WTC11 (cell line): ENCODE results near the gene DACT1. TPM values are rescaled to one million over a fixed set of nuclear protein-coding genes. Genes with fewer than 3 reads are reported as not detected.
"Not testable (repeated sequence)": the region's sequence is repeated elsewhere in the genome, so short reads cannot be mapped to it uniquely, and the experiment has no call there.

Experiments used
- ATAC-seq: fragments of 200-7000 bp; cut with Tn5 transposase; 2 replicates; pipeline ENCODE4 v1.10.0; 2021; ENCODE audit warnings: mild to moderate bottlenecking, moderate library complexity
- Bru-seq: library from RNA; stranded (reverse); fragments of 400-500 nt; gene quantifications from one replicate; lab custom pipeline; 2021; lab: Mats Ljungman, UMichigan
- CTCF ChIA-PET: fragments of 300-600 bp; sonication (Branson Sonifier 250); formaldehyde crosslinking; loops from one replicate; lab custom pipeline; 2021; ENCODE audit warnings: antibody characterized with exemption; lab: Charles Lee
- POLR2A ChIA-PET: fragments of 350-600 bp; sonication (Branson Sonifier 250); formaldehyde crosslinking; loops from one replicate; lab custom pipeline; 2021; ENCODE audit warnings: antibody characterized with exemption; lab: Charles Lee
- DNase-seq: peaks from one replicate; pipeline ENCODE4 v3.0.0; 2021; ENCODE audit warnings: low spot score
- H3K27ac Mint-ChIP-seq: 2 replicates; pipeline ENCODE4 v1.8.0; 2021; ENCODE audit warnings: mixed read lengths
- H3K27me3 Mint-ChIP-seq: 2 replicates; pipeline ENCODE4 v1.8.0; 2021; ENCODE audit warnings: low read depth, mild to moderate bottlenecking, moderate library complexity, mixed read lengths
- H3K36me3 Mint-ChIP-seq: 2 replicates; pipeline ENCODE4 v1.8.0; 2021; ENCODE audit warnings: mixed read lengths
- H3K4me1 Mint-ChIP-seq: 2 replicates; pipeline ENCODE4 v1.8.0; 2022; ENCODE audit warnings: mixed read lengths
- H3K4me3 Mint-ChIP-seq: 2 replicates; pipeline ENCODE4 v1.8.0; 2021; ENCODE audit warnings: mild to moderate bottlenecking, moderate library complexity, mixed read lengths
- H3K9me3 Mint-ChIP-seq: 2 replicates; pipeline ENCODE4 v1.8.0; 2021; ENCODE audit warnings: mixed read lengths
- ETV6 ChIP-seq: sonication (generic); formaldehyde crosslinking; IDR thresholded peaks from 2 replicates; pipeline ENCODE4 v1.8.1; 2022; ENCODE audit warnings: mild to moderate bottlenecking, missing genetic modification reagents
- FOXP1 ChIP-seq: sonication (generic); formaldehyde crosslinking; IDR thresholded peaks from 2 replicates; pipeline ENCODE4 v1.8.0; 2022; ENCODE audit warnings: missing genetic modification reagents, mild to moderate bottlenecking, moderate library complexity, borderline replicate concordance
- GRHL2 ChIP-seq: fragments of 250-450 bp; sonication (Bioruptor Pico); IDR thresholded peaks from 2 replicates; pipeline ENCODE4 v1.8.0; 2022; ENCODE audit warnings: mild to moderate bottlenecking, moderate library complexity; ENCODE audit not compliant: insufficient replicate concordance, severe bottlenecking
- JUN ChIP-seq: sonication (generic); formaldehyde crosslinking; IDR thresholded peaks from 2 replicates; pipeline ENCODE4 v1.8.0; 2023; ENCODE audit warnings: mild to moderate bottlenecking, missing genetic modification reagents
- NFYB ChIP-seq: sonication (generic); formaldehyde crosslinking; conservative IDR thresholded peaks from 2 replicates; pipeline ENCODE4 v1.8.0; 2022; ENCODE audit warnings: low read depth, missing genetic modification reagents
- SOX15 ChIP-seq: fragments of 250-450 bp; sonication (Bioruptor Pico); IDR thresholded peaks from 2 replicates; pipeline ENCODE4 v1.9.0; 2021; ENCODE audit warnings: mild to moderate bottlenecking
- SP1 ChIP-seq: sonication (generic); formaldehyde crosslinking; conservative IDR thresholded peaks from 2 replicates; pipeline ENCODE4 v1.8.1; 2022; ENCODE audit warnings: missing genetic modification reagents
- ZNF121 ChIP-seq: sonication (generic); formaldehyde crosslinking; IDR thresholded peaks from 2 replicates; pipeline ENCODE4 v1.8.0; 2023; ENCODE audit warnings: missing genetic modification reagents
- ZNF219 ChIP-seq: sonication (generic); formaldehyde crosslinking; IDR thresholded peaks from 2 replicates; pipeline ENCODE4 v1.8.0; 2023; ENCODE audit warnings: missing genetic modification reagents, mild to moderate bottlenecking, borderline replicate concordance
- long read RNA-seq, 3 experiments: library from RNA in 1 of 3; library from capped mRNA in 1 of 3; library from polyadenylated mRNA in 1 of 3; unstranded in 2 of 3; stranded (forward) in 1 of 3; transcript quantifications; one replicate each; pipeline ENCODE4 v2.0.0, GENCODE V29; 2021
- total RNA-seq: library from RNA; stranded (reverse); gene quantifications from 3 replicates; pipeline ENCODE4 v1.2.3, GENCODE V29; 2021
- TF ChIP-seq, protein P1 (sequence below): sonication (generic); formaldehyde crosslinking; IDR thresholded peaks from 2 replicates; pipeline ENCODE4 v1.8.1; 2022; ENCODE audit warnings: mild to moderate bottlenecking, moderate library complexity, missing genetic modification reagents
- TF ChIP-seq, protein P2 (sequence below): sonication (generic); formaldehyde crosslinking; IDR thresholded peaks from 2 replicates; pipeline ENCODE4 v1.8.0; 2022; ENCODE audit warnings: mild to moderate bottlenecking, missing genetic modification reagents
- TF ChIP-seq, protein P3 (sequence below): fragments of 250-450 bp; sonication (Bioruptor Pico); IDR thresholded peaks from 2 replicates; pipeline ENCODE4 v1.9.0; 2021; ENCODE audit warnings: moderate library complexity, mild to moderate bottlenecking, inconsistent platforms, borderline replicate concordance

DACT1 gene, protein sequence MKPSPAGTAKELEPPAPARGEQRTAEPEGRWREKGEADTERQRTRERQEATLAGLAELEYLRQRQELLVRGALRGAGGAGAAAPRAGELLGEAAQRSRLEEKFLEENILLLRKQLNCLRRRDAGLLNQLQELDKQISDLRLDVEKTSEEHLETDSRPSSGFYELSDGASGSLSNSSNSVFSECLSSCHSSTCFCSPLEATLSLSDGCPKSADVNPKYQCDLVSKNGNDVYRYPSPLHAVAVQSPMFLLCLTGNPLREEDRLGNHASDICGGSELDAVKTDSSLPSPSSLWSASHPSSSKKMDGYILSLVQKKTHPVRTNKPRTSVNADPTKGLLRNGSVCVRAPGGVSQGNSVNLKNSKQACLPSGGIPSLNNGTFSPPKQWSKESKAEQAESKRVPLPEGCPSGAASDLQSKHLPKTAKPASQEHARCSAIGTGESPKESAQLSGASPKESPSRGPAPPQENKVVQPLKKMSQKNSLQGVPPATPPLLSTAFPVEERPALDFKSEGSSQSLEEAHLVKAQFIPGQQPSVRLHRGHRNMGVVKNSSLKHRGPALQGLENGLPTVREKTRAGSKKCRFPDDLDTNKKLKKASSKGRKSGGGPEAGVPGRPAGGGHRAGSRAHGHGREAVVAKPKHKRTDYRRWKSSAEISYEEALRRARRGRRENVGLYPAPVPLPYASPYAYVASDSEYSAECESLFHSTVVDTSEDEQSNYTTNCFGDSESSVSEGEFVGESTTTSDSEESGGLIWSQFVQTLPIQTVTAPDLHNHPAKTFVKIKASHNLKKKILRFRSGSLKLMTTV
- total RNA-seq = 19.8 to 21.2 TPM (median 20.2 TPM) in 3 replicates
- percentile 71 among the genes with signal in this experiment for Bru-seq, nascent RNA
- long read RNA-seq, experiment 1, transcript DACT1-202 (4 exons, 3,734 nt) = major isoform, 64 of 128 reads
- long read RNA-seq, experiment 1, transcript DACT1-201 (4 exons, 2,571 nt) = minor isoform, 41 of 128 reads
- long read RNA-seq, experiment 1, partial matches to known transcripts = 15 of 128 reads
- long read RNA-seq, experiment 1, other reads (novel, unspliced or antisense) = 6 of 128 reads
- long read RNA-seq, experiment 2, transcript DACT1-202 (4 exons, 3,734 nt) = major isoform, 8 of 37 reads
- long read RNA-seq, experiment 2, partial matches to known transcripts = 1 of 37 reads
- long read RNA-seq, experiment 2, other reads (novel, unspliced or antisense) = 27 of 37 reads
- long read RNA-seq, experiment 3, partial matches to known transcripts = 0 of 1 reads
- long read RNA-seq, experiment 3, other reads (novel, unspliced or antisense) = 1 of 1 reads

DNA sequence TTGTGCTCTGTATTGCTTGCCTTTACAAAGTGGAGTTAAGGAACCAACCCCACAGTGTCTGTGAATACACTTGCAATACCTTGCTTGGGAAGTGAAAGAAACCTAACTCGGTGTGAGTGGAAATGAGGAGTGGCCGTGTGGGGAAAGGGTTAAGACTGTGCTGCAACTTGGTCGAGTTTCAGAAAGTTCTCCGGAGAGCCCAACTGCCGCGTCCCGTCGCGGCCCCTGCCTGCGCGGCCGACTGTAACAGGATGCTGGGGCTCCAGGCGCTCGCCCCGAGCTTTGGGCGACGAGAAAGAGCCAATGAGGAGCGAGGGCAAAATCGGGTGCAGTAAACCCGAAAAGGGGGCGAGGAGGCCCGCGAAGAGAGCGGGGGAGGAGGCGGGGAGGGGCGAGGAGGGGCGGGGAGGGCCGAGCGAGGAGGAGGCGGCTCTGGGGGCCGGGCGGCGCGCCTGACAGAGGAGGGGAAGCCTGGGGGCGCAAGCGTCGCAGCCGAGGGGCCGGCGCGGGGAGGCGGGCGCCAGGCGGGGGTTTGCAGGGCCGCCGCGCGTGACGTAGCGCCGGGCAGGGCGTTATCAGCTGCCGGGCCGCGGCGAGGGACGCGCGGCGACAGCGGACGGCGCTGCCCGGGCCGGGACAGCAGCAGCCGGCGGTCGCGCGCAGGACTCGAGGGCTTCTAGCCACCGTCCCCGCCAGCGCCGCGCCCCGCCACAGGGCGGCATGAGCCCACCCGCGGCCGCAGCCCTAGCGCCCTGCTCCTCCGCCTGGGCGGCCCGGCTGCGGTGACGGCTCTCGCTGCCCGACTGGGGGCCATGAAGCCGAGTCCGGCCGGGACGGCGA is at the start of gene DACT1:
DACT1 (plus strand) TSS at position 572 of the 840 bp plus-strand sequence; CDS start at position 813, 241 bp downstream.
- peaks cover 25% of the 10 kb centered on the region for H3K27me3 Mint-ChIP-seq
- peak within 1 kb of the TSS; percentile 84 for H3K4me3 Mint-ChIP-seq
- no peaks in the 10 kb centered on the region for H3K9me3 Mint-ChIP-seq
- ChIA-PET POLR2A (interaction anchor here (0.7 to 0.8 kb wide), 2 partner anchors 17 to 137 kb away, joined by 3 read pairs; no protein-coding TSS in a partner anchor), CTCF (interaction anchor here (0.6 to 6.2 kb wide), 17 partner anchors 10 to 418 kb away, joined by 3 to 40 read pairs (median 4); no protein-coding TSS in a partner anchor)
- DNase-seq (peak; percentile 76), ATAC-seq (peak; percentile 68)
- peaks cover 16% of the 10 kb centered on the region for H3K36me3 Mint-ChIP-seq
- H3K27ac Mint-ChIP-seq = peak within 1 kb of the TSS; percentile 71
- peaks cover 65% of the 10 kb centered on the region for H3K4me1 Mint-ChIP-seq
- TF ChIP-seq GRHL2 (CRISPR knock-in tag) (no peak), FOXP1 (peak; percentile 9; the same call in 1 of the 2 replicates), SP1 (CRISPR knock-in tag) (0 out of 2 replicates have a peak, but pooled peaks have one; percentile 52), JUN (CRISPR knock-in tag) (0 out of 2 replicates have a peak, but pooled peaks have one; percentile 9), SOX15 (CRISPR knock-in tag) (no peak), ZNF219 (CRISPR knock-in tag) (0 out of 2 replicates have a peak, but pooled peaks have one; percentile 4), ZNF121 (peak; percentile 98), NFYB (CRISPR knock-in tag) (peak; percentile 34; the same call in 1 of the 2 replicates), ETV6 (CRISPR knock-in tag) (0 out of 2 replicates have a peak, but pooled peaks have one; percentile 3)
- TF ChIP-seq, protein P1, sequence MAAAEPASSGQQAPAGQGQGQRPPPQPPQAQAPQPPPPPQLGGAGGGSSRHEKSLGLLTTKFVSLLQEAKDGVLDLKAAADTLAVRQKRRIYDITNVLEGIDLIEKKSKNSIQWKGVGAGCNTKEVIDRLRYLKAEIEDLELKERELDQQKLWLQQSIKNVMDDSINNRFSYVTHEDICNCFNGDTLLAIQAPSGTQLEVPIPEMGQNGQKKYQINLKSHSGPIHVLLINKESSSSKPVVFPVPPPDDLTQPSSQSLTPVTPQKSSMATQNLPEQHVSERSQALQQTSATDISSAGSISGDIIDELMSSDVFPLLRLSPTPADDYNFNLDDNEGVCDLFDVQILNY (CRISPR knock-in tag) = no peak
- TF ChIP-seq, protein P2, sequence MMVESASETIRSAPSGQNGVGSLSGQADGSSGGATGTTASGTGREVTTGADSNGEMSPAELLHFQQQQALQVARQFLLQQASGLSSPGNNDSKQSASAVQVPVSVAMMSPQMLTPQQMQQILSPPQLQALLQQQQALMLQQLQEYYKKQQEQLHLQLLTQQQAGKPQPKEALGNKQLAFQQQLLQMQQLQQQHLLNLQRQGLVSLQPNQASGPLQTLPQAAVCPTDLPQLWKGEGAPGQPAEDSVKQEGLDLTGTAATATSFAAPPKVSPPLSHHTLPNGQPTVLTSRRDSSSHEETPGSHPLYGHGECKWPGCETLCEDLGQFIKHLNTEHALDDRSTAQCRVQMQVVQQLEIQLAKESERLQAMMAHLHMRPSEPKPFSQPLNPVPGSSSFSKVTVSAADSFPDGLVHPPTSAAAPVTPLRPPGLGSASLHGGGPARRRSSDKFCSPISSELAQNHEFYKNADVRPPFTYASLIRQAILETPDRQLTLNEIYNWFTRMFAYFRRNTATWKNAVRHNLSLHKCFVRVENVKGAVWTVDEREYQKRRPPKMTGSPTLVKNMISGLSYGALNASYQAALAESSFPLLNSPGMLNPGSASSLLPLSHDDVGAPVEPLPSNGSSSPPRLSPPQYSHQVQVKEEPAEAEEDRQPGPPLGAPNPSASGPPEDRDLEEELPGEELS (CRISPR knock-in tag) = peak; percentile 78; the same call in 1 of the 2 replicates
- TF ChIP-seq, protein P3, sequence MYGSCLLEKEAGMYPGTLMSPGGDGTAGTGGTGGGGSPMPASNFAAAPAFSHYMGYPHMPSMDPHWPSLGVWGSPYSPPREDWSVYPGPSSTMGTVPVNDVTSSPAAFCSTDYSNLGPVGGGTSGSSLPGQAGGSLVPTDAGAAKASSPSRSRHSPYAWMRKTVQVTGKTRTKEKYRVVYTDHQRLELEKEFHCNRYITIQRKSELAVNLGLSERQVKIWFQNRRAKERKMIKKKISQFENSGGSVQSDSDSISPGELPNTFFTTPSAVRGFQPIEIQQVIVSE (CRISPR knock-in tag) = peak; percentile 25; the same call in 1 of the 2 replicates

DNA sequence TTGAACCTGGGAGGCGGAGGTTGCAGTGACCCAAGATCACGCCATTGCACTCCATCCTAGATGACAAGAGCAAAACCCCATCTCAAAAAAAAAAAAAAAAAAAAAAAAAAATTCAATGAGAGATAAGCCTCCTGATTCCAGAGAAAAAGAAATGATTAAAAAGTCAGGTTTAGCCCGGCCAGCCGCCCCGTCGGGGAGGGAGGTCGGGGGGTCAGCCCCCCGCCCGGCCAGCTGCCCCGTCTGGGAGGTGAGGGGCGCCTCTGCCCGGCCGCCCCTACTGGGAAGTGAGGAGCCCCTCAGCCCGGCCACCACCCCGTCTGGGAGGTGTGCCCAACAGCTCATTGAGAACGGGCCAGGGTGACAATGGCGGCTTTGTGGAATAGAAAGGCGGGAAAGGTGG is 49.4 kb upstream of the DACT1 start:
- ATAC-seq, CTCF ChIA-PET, DNase-seq, H3K4me3 Mint-ChIP-seq, POLR2A ChIA-PET, H3K27me3 Mint-ChIP-seq, H3K27ac Mint-ChIP-seq, H3K4me1 Mint-ChIP-seq: not testable (repeated sequence)
- peaks cover 18% of the 10 kb centered on the region for H3K36me3 Mint-ChIP-seq
- peaks cover 22% of the 10 kb centered on the region for H3K9me3 Mint-ChIP-seq
